ENCODE measurements around the gene CEP55. TPM values are rescaled to one million over a fixed set of nuclear protein-coding genes. Genes with fewer than 3 reads are reported as not detected.
A peak's percentile ranks its signal among the peaks of the same experiment; 100 is the strongest.

The CEP55 gene
- polyA plus RNA-seq, 1 experiment, result 16.3 TPM

GRCh38 chr10:93509816-93510215 is 13.4 kb downstream of the CEP55 start:
- CTCF ChIA-PET, result interaction anchor here (0.6 to 7.9 kb wide), 10 partner anchors 9 to 503 kb away, joined by 3 to 127 read pairs (median 4); partner anchors contain the start of gene MYOF
- POLR2A ChIA-PET, result no interaction called here
- H3K27ac ChIP-seq (ENCODE audit: low read depth, low read length), result no peak overlapping the region
- H3K4me3 ChIP-seq (ENCODE audit: low read depth, low read length), result no peak overlapping the region
- no peak for DNase-seq (ENCODE audit: low read depth, low spot score)
- no peaks in the 10 kb centered on the region for H3K27me3 ChIP-seq (ENCODE audit: control insufficient read depth, insufficient read depth, low read length)
- no peak for TF ChIP-seq CTCF (IDR thresholded peaks at IDR 0.05; ENCODE audit: low read depth, low read length)
- no peaks in the 10 kb centered on the region for H3K9me3 ChIP-seq (ENCODE audit: control insufficient read depth, insufficient read depth, low read length)

- no peak overlapping the region for H3K27ac ChIP-seq (ENCODE audit: low read depth, low read length)
- CTCF ChIA-PET, result interaction anchor here (0.7 to 7.9 kb wide), 16 partner anchors 10 to 627 kb away, joined by 3 to 127 read pairs (median 12); partner anchors contain the start of gene MYOF
- H3K27me3 ChIP-seq (ENCODE audit: control insufficient read depth, insufficient read depth, low read length), result no peaks in the 10 kb centered on the region
- H3K4me3 ChIP-seq (ENCODE audit: low read depth, low read length), result no peak overlapping the region
- H3K9me3 ChIP-seq (ENCODE audit: control insufficient read depth, insufficient read depth, low read length), result no peaks in the 10 kb centered on the region
- POLR2A ChIA-PET, result no interaction called here
- no peak for TF ChIP-seq CTCF (IDR thresholded peaks at IDR 0.05; ENCODE audit: low read depth, low read length)
- peak; percentile 38 for DNase-seq (ENCODE audit: low read depth, low spot score)
Measured at GRCh38 chr10:93512565-93512964, 16.2 kb downstream of the CEP55 start.

GRCh38 chr10:93513091-93513490 is 16.7 kb downstream of the CEP55 start:
- H3K27me3 ChIP-seq (ENCODE audit: control insufficient read depth, insufficient read depth, low read length), result no peaks in the 10 kb centered on the region
- H3K9me3 ChIP-seq (ENCODE audit: control insufficient read depth, insufficient read depth, low read length), result no peaks in the 10 kb centered on the region
- H3K27ac ChIP-seq (ENCODE audit: low read depth, low read length), result no peak overlapping the region
- H3K4me3 ChIP-seq (ENCODE audit: low read depth, low read length), result no peak overlapping the region
- POLR2A ChIA-PET, result no interaction called here
- TF ChIP-seq CTCF (IDR thresholded peaks at IDR 0.05; ENCODE audit: low read depth, low read length), result no peak
- CTCF ChIA-PET, result interaction anchor here (0.6 to 7.9 kb wide), 11 partner anchors 10 to 627 kb away, joined by 3 to 127 read pairs (median 32); partner anchors contain the start of gene MYOF
- DNase-seq (ENCODE audit: low read depth, low spot score), result no peak

GRCh38 chr10:93514521-93514920 is 18.1 kb downstream of the CEP55 start:
- DNase-seq (ENCODE audit: low read depth, low spot score), result no peak
- no peak for TF ChIP-seq CTCF (IDR thresholded peaks at IDR 0.05; ENCODE audit: low read depth, low read length)
- no peak overlapping the region for H3K4me3 ChIP-seq (ENCODE audit: low read depth, low read length)
- H3K9me3 ChIP-seq (ENCODE audit: control insufficient read depth, insufficient read depth, low read length), result no peaks in the 10 kb centered on the region
- POLR2A ChIA-PET, result no interaction called here
- H3K27ac ChIP-seq (ENCODE audit: low read depth, low read length), result no peak overlapping the region
- H3K27me3 ChIP-seq (ENCODE audit: control insufficient read depth, insufficient read depth, low read length), result no peaks in the 10 kb centered on the region
- CTCF ChIA-PET, result interaction anchor here (0.8 to 4.4 kb wide), 2 partner anchors 12 to 166 kb away, joined by 3 to 37 read pairs; no protein-coding TSS in a partner anchor

GRCh38 chr10:93515071-93516005 is 18.9 kb downstream of the CEP55 start:
- Histone ChIP-seq H3K4me3 (ENCODE audit: low read depth, low read length) (no peak overlapping the region), H3K27ac (ENCODE audit: low read depth, low read length) (no peak overlapping the region), H3K9me3 (ENCODE audit: control insufficient read depth, insufficient read depth, low read length) (no peaks in the 10 kb centered on the region), H3K27me3 (ENCODE audit: control insufficient read depth, insufficient read depth, low read length) (no peaks in the 10 kb centered on the region)
- TF ChIP-seq CTCF (IDR thresholded peaks at IDR 0.05; ENCODE audit: low read depth, low read length), result no peak
- ChIA-PET CTCF (interaction anchor here (0.8 to 2.2 kb wide), 5 partner anchors 27 to 165 kb away, joined by 3 to 13 read pairs (median 6); no protein-coding TSS in a partner anchor), POLR2A (no interaction called here)
- DNase-seq (ENCODE audit: low read depth, low spot score), result no peak
